Measurements from ENCODE around the gene LETM1.

GRCh38 chr4:1856071-1856942 is at the start of gene LETM1:
- peak; percentile 94 for TF ChIP-seq POLR2AphosphoS5 (IDR thresholded peaks at IDR 0.05; ENCODE audit: borderline replicate concordance, low read depth, low read length)
- TF ChIP-seq EZH2 (IDR thresholded peaks at IDR 0.05): no peak
- TF ChIP-seq FOXP2 (optimal IDR thresholded peaks at IDR 0.05; ENCODE audit: control extremely low read depth, extremely low read length, insufficient read depth): no peak

All from SK-N-MC (cell line).